HCT116 (cell line): ENCODE measurements around the gene DAPK3. TPM values are rescaled to one million over a fixed set of nuclear protein-coding genes. Genes with fewer than 3 reads are reported as not detected.
A peak's percentile ranks its signal among the peaks of the same experiment; 100 is the strongest.

Experiments
- ATAC-seq: fragments of 200-7000 bp; cut with Tn5 transposase; 2 replicates; pipeline ENCODE4 v1.9.1; 2020; ENCODE audit warnings: mild to moderate bottlenecking, moderate library complexity
- BruUV-seq: library from RNA; stranded (reverse); fragments of 400-500 nt; replicated peaks from 2 replicates; lab custom pipeline; 2021; lab: Mats Ljungman, UMichigan
- CTCF ChIA-PET: fragments of 300-600 bp; sonication (Branson Sonifier 250); formaldehyde crosslinking; loops from one replicate; lab custom pipeline; 2021; ENCODE audit warnings: antibody characterized with exemption; lab: Charles Lee
- POLR2A ChIA-PET: fragments of 300-600, 350-600 bp; sonication (Branson Sonifier 250); formaldehyde crosslinking; loops from one replicate; lab custom pipeline; 2021; ENCODE audit warnings: antibody characterized with exemption; lab: Charles Lee
- RAD21 ChIA-PET, 2 experiments: fragments of 300-600 bp; sonication (Branson Sonifier 250); formaldehyde crosslinking; loops; one replicate each; lab custom pipeline; 2023; ENCODE audit warnings: low total read pairs in 2 of 2; ENCODE audit not compliant: uncharacterized antibody in 2 of 2, unreplicated experiment in 2 of 2, low non-redundant PET in 1 of 2; lab: Charles Lee
- DNase-seq: peaks from one replicate; pipeline ENCODE4 v3.0.0-alpha.2; 2010; ENCODE audit warnings: low read depth, low spot score
- H2AFZ ChIP-seq: fragments of 200-600 bp; shearing (Covaris generic), sonication (generic); 2 replicates; pipeline ENCODE4 v1.6.1; 2017; ENCODE audit warnings: low read depth, mixed run types, mixed read lengths, antibody characterized with exemption, low read length; ENCODE audit not compliant: poor library complexity, severe bottlenecking
- H3K27ac ChIP-seq: 2 replicates; pipeline ENCODE4 v1.5.1; 2012; ENCODE audit warnings: low read depth, low read length
- H3K27me3 ChIP-seq: fragments of 200-600 bp; sonication (generic); 2 replicates; pipeline ENCODE4 v1.6.1; 2016; ENCODE audit warnings: mixed run types, low read length, mixed read lengths; ENCODE audit not compliant: insufficient read depth
- H3K36me3 ChIP-seq, 2 experiments: fragments of 200-500 bp in 1 of 2; fragments of 200-600 bp in 1 of 2; sonication (Bioruptor generic) in 1 of 2; sonication (generic) in 1 of 2; 2 replicates each; pipeline versions ENCODE4 v1.5.1 to v1.6.1; 2014 to 2016; ENCODE audit warnings: low read length in 2 of 2, inconsistent platforms in 1 of 2, mixed read lengths in 1 of 2, mixed run types in 1 of 2; ENCODE audit not compliant: insufficient read depth in 2 of 2, control insufficient read depth in 1 of 2
- H3K4me1 ChIP-seq, 2 experiments: fragments of 200-600 bp in 1 of 2; sonication (generic) in 1 of 2; 2 replicates each; pipeline versions ENCODE4 v1.5.1 to v1.6.1; 2012 to 2017; ENCODE audit warnings: low read length in 2 of 2, inconsistent platforms in 1 of 2, mild to moderate bottlenecking in 1 of 2, mixed read lengths in 1 of 2, mixed run types in 1 of 2, moderate library complexity in 1 of 2; ENCODE audit not compliant: insufficient read depth in 2 of 2, control insufficient read depth in 1 of 2
- H3K4me2 ChIP-seq: fragments of 200-600 bp; sonication (generic); 2 replicates; pipeline ENCODE4 v1.6.1; 2017; ENCODE audit warnings: mixed run types, low read length, mixed read lengths
- H3K4me3 ChIP-seq, 2 experiments: fragments of 200-600 bp in 1 of 2; sonication (generic) in 1 of 2; replicated peaks in 1 of 2; 2 replicates each; pipeline ENCODE4 v1.5.1; 2011 to 2016; ENCODE audit warnings: low read length in 2 of 2, control low read depth in 1 of 2, low read depth in 1 of 2, mild to moderate bottlenecking in 1 of 2, mixed read lengths in 1 of 2, mixed run types in 1 of 2
- H3K79me2 ChIP-seq: fragments of 200-600 bp; sonication (generic); 2 replicates; pipeline ENCODE4 v1.6.1; 2017; ENCODE audit warnings: mild to moderate bottlenecking, mixed run types, low read length, moderate library complexity, mixed read lengths; ENCODE audit not compliant: insufficient read depth
- H3K9ac ChIP-seq: fragments of 200-600 bp; sonication (generic); 2 replicates; pipeline ENCODE4 v1.6.1; 2016; ENCODE audit warnings: low read length, mixed read lengths
- H3K9me2 ChIP-seq: fragments of 200-600 bp; sonication (generic), shearing (Covaris generic); 2 replicates; pipeline ENCODE4 v1.6.1; 2017; ENCODE audit warnings: mixed run types, mild to moderate bottlenecking, moderate library complexity; ENCODE audit not compliant: insufficient read depth
- H3K9me3 ChIP-seq, 2 experiments: fragments of 200-500 bp in 1 of 2; fragments of 200-600 bp in 1 of 2; sonication (Bioruptor generic) in 1 of 2; sonication (generic) in 1 of 2; 2 replicates each; pipeline ENCODE4 v1.6.1; 2014 to 2017; ENCODE audit warnings: low read length in 2 of 2, mixed read lengths in 2 of 2, inconsistent platforms in 1 of 2, low read depth in 1 of 2, mild to moderate bottlenecking in 1 of 2, mixed run types in 1 of 2, moderate library complexity in 1 of 2; ENCODE audit not compliant: control insufficient read depth in 1 of 2, insufficient read depth in 1 of 2
- H4K20me1 ChIP-seq: fragments of 200-600 bp; sonication (generic), shearing (Covaris generic); 2 replicates; pipeline ENCODE4 v1.6.1; 2017; ENCODE audit warnings: mixed run types, mild to moderate bottlenecking, moderate library complexity; ENCODE audit not compliant: insufficient read depth
- CBX3 ChIP-seq: IDR thresholded peaks from 2 replicates; pipeline ENCODE4 v1.6.1; 2012; ENCODE audit warnings: low read depth
- CEBPB ChIP-seq: IDR thresholded peaks from 2 replicates; pipeline ENCODE4 v1.6.1; 2012; ENCODE audit warnings: low read depth
- EGR1 ChIP-seq: IDR thresholded peaks from 2 replicates; pipeline ENCODE4 v1.6.1; 2012; ENCODE audit warnings: low read depth
- ELF1 ChIP-seq: IDR thresholded peaks from 2 replicates; pipeline ENCODE4 v1.6.1; 2012; ENCODE audit warnings: low read depth, borderline replicate concordance
- EZH2 ChIP-seq: fragments of 200-600 bp; sonication (generic); IDR thresholded peaks from 2 replicates; pipeline ENCODE4 v1.6.1; 2017; ENCODE audit warnings: antibody characterized with exemption, mixed run types
- EZH2phosphoT487 ChIP-seq: fragments of 200-600 bp; IDR thresholded peaks from 2 replicates; pipeline ENCODE4 v1.6.1; 2018; ENCODE audit warnings: antibody characterized with exemption, borderline replicate concordance
- FOSL1 ChIP-seq: IDR thresholded peaks from 2 replicates; pipeline ENCODE4 v1.6.1; 2012; ENCODE audit warnings: low read depth
- POLR2AphosphoS5 ChIP-seq: IDR thresholded peaks from 2 replicates; pipeline ENCODE4 v1.6.1; 2011; ENCODE audit warnings: mild to moderate bottlenecking, low read depth, low read length, moderate library complexity
- RAD21 ChIP-seq: IDR thresholded peaks from 2 replicates; pipeline ENCODE4 v1.6.1; 2012; ENCODE audit warnings: low read depth, mild to moderate bottlenecking
- SIN3A ChIP-seq: IDR thresholded peaks from 2 replicates; pipeline ENCODE4 v1.6.1; 2012; ENCODE audit warnings: low read depth
- SP1 ChIP-seq: IDR thresholded peaks from 2 replicates; pipeline ENCODE4 v1.6.1; 2012; ENCODE audit warnings: low read depth
- SRF ChIP-seq: IDR thresholded peaks from 2 replicates; pipeline ENCODE4 v1.6.1; 2012; ENCODE audit warnings: low read depth
- TCF7L2 ChIP-seq: IDR thresholded peaks from 2 replicates; pipeline ENCODE4 v1.7.0; 2011; ENCODE audit warnings: borderline replicate concordance, inconsistent platforms; ENCODE audit not compliant: insufficient read depth, insufficient read length; ENCODE audit errors: extremely low read depth
- YY1 ChIP-seq: IDR thresholded peaks from 2 replicates; pipeline ENCODE4 v1.6.1; 2011; ENCODE audit warnings: low read length, low read depth, moderate library complexity, mild to moderate bottlenecking; ENCODE audit not compliant: insufficient replicate concordance; ENCODE audit errors: extremely low read depth
- ZNF274 ChIP-seq: fragments of 200-500 bp; sonication (Bioruptor generic); IDR thresholded peaks from 2 replicates; pipeline ENCODE4 v1.6.1; 2014; ENCODE audit warnings: mild to moderate bottlenecking, low read depth, low read length, inconsistent platforms
- intact Hi-C: fragments of 100-400 bp; cut with micrococcal nuclease; formaldehyde crosslinking; loops from 2 replicates; pipeline ENCODE4 v1.10.0; 2022
- total RNA-seq: library from RNA; stranded (reverse); gene quantifications from one replicate; pipeline ENCODE4 v1.2.1, GENCODE V29; 2021; ENCODE audit not compliant: unreplicated experiment
- TF ChIP-seq, protein P1 (sequence below), 3 experiments: fragments of 200-600 bp in 1 of 3; sonication (generic) in 1 of 3; IDR thresholded peaks in 2 of 3; conservative IDR thresholded peaks in 1 of 3; 2 replicates each; pipeline ENCODE4 v1.5.1; 2012 to 2017; ENCODE audit warnings: low read depth in 2 of 3, low read length in 2 of 3, antibody characterized with exemption in 1 of 3, borderline replicate concordance in 1 of 3, control low read depth in 1 of 3, mild to moderate bottlenecking in 1 of 3, mixed read lengths in 1 of 3, mixed run types in 1 of 3, moderate library complexity in 1 of 3; ENCODE audit not compliant: insufficient read depth in 1 of 3
- TF ChIP-seq, protein P2 (sequence below): IDR thresholded peaks from 2 replicates; pipeline ENCODE4 v1.6.1; 2012; ENCODE audit warnings: low read depth
- TF ChIP-seq, protein P3 (sequence below): IDR thresholded peaks from 2 replicates; pipeline ENCODE4 v1.6.1; 2012
- TF ChIP-seq, protein P4 (sequence below): IDR thresholded peaks from 2 replicates; pipeline ENCODE4 v1.6.1; 2011; ENCODE audit warnings: mild to moderate bottlenecking, low read length, moderate library complexity; ENCODE audit not compliant: insufficient replicate concordance; ENCODE audit errors: extremely low read depth

DAPK3 gene
- total RNA-seq, 1 experiment from 2014 or later: 54.8 TPM

DNA sequence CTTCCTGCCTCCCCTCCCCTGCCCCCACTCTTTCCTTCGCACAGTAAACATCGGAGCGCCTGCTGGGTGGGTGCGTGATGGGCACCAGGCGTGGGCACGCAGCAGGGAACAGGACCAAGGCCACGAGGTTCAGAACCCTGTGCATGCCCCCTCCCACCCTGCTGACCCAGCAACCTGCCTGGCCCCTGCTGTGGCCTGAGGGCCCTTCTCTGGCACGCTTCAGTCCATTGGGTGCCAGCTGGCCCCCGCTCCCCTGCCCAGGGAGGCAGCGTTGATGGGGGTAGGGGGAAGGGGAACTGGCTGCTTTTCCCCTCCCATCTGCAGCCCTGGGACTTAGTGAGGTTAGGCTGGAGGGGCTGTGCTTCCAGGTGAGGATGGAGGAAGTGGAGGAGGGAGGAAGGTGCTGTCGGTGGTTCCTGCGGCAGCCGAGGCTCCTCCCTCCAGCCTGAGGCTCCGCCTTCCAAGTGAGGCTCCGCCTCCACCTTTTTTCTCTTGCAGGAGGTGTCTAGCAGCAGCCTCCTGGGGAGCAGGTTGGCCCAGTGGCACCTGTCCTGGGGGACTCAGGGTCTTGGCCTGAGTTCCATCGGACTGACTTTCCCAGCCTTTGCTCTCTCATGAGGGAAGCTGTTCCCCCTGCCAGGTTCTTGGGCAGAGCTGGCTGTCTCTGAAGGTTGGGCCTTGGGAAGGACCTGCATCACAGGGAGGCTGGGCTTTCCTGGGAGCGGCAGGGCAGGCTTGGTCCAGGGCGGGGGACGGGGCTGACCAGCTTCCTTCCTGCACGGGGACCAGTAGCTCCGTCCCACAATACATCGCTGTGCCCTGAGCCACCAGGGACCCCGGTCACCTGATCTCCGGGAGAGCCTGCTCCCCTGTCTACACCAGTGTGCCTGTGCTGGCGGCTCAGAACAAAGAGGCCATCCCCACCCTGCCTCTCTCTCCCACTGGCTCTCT lies 43.9 kb upstream of the DAPK3 start:
- POLR2A ChIA-PET: no interaction called here
- H3K79me2 ChIP-seq: peaks cover 75% of the 10 kb centered on the region
- TF ChIP-seq TCF7L2 (no peak), ELF1 (no peak), EZH2 (no peak), SRF (no peak), CBX3 (no peak), EGR1 (no peak), FOSL1 (no peak), YY1 (no peak), POLR2AphosphoS5 (no peak), RAD21 (no peak), CEBPB (no peak), SP1 (no peak), SIN3A (no peak), EZH2phosphoT487 (no peak), ZNF274 (no peak)
- TF ChIP-seq, protein P1, sequence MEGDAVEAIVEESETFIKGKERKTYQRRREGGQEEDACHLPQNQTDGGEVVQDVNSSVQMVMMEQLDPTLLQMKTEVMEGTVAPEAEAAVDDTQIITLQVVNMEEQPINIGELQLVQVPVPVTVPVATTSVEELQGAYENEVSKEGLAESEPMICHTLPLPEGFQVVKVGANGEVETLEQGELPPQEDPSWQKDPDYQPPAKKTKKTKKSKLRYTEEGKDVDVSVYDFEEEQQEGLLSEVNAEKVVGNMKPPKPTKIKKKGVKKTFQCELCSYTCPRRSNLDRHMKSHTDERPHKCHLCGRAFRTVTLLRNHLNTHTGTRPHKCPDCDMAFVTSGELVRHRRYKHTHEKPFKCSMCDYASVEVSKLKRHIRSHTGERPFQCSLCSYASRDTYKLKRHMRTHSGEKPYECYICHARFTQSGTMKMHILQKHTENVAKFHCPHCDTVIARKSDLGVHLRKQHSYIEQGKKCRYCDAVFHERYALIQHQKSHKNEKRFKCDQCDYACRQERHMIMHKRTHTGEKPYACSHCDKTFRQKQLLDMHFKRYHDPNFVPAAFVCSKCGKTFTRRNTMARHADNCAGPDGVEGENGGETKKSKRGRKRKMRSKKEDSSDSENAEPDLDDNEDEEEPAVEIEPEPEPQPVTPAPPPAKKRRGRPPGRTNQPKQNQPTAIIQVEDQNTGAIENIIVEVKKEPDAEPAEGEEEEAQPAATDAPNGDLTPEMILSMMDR (IDR thresholded peaks at IDR 0.05 in 2 of 3, conservative IDR thresholded peaks at IDR 0.05 in 1 of 3; ENCODE audit: borderline replicate concordance in 1 of 3, insufficient read depth in 1 of 3, low read depth in 2 of 3, low read length in 2 of 3): no peak
- TF ChIP-seq, protein P2, sequence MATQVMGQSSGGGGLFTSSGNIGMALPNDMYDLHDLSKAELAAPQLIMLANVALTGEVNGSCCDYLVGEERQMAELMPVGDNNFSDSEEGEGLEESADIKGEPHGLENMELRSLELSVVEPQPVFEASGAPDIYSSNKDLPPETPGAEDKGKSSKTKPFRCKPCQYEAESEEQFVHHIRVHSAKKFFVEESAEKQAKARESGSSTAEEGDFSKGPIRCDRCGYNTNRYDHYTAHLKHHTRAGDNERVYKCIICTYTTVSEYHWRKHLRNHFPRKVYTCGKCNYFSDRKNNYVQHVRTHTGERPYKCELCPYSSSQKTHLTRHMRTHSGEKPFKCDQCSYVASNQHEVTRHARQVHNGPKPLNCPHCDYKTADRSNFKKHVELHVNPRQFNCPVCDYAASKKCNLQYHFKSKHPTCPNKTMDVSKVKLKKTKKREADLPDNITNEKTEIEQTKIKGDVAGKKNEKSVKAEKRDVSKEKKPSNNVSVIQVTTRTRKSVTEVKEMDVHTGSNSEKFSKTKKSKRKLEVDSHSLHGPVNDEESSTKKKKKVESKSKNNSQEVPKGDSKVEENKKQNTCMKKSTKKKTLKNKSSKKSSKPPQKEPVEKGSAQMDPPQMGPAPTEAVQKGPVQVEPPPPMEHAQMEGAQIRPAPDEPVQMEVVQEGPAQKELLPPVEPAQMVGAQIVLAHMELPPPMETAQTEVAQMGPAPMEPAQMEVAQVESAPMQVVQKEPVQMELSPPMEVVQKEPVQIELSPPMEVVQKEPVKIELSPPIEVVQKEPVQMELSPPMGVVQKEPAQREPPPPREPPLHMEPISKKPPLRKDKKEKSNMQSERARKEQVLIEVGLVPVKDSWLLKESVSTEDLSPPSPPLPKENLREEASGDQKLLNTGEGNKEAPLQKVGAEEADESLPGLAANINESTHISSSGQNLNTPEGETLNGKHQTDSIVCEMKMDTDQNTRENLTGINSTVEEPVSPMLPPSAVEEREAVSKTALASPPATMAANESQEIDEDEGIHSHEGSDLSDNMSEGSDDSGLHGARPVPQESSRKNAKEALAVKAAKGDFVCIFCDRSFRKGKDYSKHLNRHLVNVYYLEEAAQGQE: no peak
- TF ChIP-seq, protein P3, sequence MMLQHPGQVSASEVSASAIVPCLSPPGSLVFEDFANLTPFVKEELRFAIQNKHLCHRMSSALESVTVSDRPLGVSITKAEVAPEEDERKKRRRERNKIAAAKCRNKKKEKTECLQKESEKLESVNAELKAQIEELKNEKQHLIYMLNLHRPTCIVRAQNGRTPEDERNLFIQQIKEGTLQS: no peak
- TF ChIP-seq, protein P4, sequence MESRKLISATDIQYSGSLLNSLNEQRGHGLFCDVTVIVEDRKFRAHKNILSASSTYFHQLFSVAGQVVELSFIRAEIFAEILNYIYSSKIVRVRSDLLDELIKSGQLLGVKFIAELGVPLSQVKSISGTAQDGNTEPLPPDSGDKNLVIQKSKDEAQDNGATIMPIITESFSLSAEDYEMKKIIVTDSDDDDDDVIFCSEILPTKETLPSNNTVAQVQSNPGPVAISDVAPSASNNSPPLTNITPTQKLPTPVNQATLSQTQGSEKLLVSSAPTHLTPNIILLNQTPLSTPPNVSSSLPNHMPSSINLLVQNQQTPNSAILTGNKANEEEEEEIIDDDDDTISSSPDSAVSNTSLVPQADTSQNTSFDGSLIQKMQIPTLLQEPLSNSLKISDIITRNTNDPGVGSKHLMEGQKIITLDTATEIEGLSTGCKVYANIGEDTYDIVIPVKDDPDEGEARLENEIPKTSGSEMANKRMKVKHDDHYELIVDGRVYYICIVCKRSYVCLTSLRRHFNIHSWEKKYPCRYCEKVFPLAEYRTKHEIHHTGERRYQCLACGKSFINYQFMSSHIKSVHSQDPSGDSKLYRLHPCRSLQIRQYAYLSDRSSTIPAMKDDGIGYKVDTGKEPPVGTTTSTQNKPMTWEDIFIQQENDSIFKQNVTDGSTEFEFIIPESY: no peak

More for the DNA sequence above, 43.9 kb upstream of the DAPK3 start:
- Histone ChIP-seq H3K4me3 (no peak overlapping the region), H3K9me2 (no peaks in the 10 kb centered on the region), H3K36me3 (peaks cover 3 to 5% of the 10 kb centered on the region in 2 experiments; a peak in 3 of 4 replicates), H3K9ac (no peak overlapping the region), H3K4me2 (no peak overlapping the region), H3K9me3 (no peaks in the 10 kb centered on the region), H4K20me1 (no peaks in the 10 kb centered on the region), H2AFZ (no peak overlapping the region), H3K4me1 (no peaks in the 10 kb centered on the region), H3K27me3 (no peaks in the 10 kb centered on the region), H3K27ac (no peak overlapping the region)
- ChIA-PET RAD21 (no interaction called here), CTCF (no interaction called here)
- peak; percentile 89 for ATAC-seq
- BruUV-seq: no TSS peak
- intact Hi-C loops: no loop called here
- no peak for DNase-seq
